CD1c-positive myeloid dendritic cell (primary cell): Measurements from ENCODE around the gene DUSP15.

Experiments used
- DNase-seq: peaks from one replicate; pipeline ENCODE4 v3.0.0-alpha.2; 2016; ENCODE audit errors: extremely low spot score

The DUSP15 gene

GRCh38 chr20:31860390-31861134 is 9.8 kb downstream of the DUSP15 start:
- no peak for DNase-seq

GRCh38 chr20:31859998-31860380 is 10.3 kb downstream of the DUSP15 start:
- no peak for DNase-seq

GRCh38 chr20:31859266-31859997 is 10.9 kb downstream of the DUSP15 start:
- no peak for DNase-seq

GRCh38 chr20:31858760-31859083 is 11.6 kb downstream of the DUSP15 start:
- no peak for DNase-seq

GRCh38 chr20:31857861-31858759 is 12.2 kb downstream of the DUSP15 start:
- DNase-seq: no peak

- no peak for DNase-seq
These were observed 13.8 kb downstream of the DUSP15 start for GRCh38 chr20:31856516-31856915.

- no peak for DNase-seq
These were observed 16.8 kb downstream of the DUSP15 start for GRCh38 chr20:31853481-31853880.

GRCh38 chr20:31851240-31851955 is 18.9 kb downstream of the DUSP15 start:
- DNase-seq: no peak

- no peak for DNase-seq
These were observed 20.9 kb downstream of the DUSP15 start for GRCh38 chr20:31849306-31849930.

GRCh38 chr20:31848088-31848999 is 22.0 kb downstream of the DUSP15 start:
- no peak for DNase-seq

- no peak for DNase-seq
These were observed 23.6 kb downstream of the DUSP15 start for GRCh38 chr20:31846793-31847138.

- DNase-seq: no peak
These were observed 24.9 kb downstream of the DUSP15 start, which contains the start of gene FOXS1 for GRCh38 chr20:31845300-31845863. Gene FOXS1, minus strand, starts transcription at chr20:31845604. Its CDS starts 62 bp downstream, at chr20:31845542.

GRCh38 chr20:31844737-31845299 is 25.5 kb downstream of the DUSP15 start:
- DNase-seq: no peak

GRCh38 chr20:31843881-31844280 is 26.4 kb downstream of the DUSP15 start:
- DNase-seq: no peak

- no peak for DNase-seq
These were observed 27.0 kb downstream of the DUSP15 start for GRCh38 chr20:31843288-31843687.

GRCh38 chr20:31842471-31843157 is 27.7 kb downstream of the DUSP15 start:
- DNase-seq: no peak

GRCh38 chr20:31841928-31842327 is 28.4 kb downstream of the DUSP15 start:
- no peak for DNase-seq

GRCh38 chr20:31840906-31841816 is 29.2 kb downstream of the DUSP15 start:
- no peak for DNase-seq
